Kidney tubule cell (primary cell): ENCODE data around the gene NEMP2.

Experiments
- DNase-seq: peaks from one replicate; pipeline ENCODE4 v3.0.0-alpha.2; 2018; ENCODE audit warnings: low spot score

NEMP2 gene

GRCh38 chr2:190534310-190535120, at the start of gene NEMP2:
NEMP2 (minus strand) TSS chr2:190534722; CDS start chr2:190534655, 67 bp downstream.
- peak; percentile 77 for DNase-seq

- DNase-seq: no peak
Measured at GRCh38 chr2:190583507-190584337, 49.2 kb upstream of the NEMP2 start.

- DNase-seq: no peak
Measured at GRCh38 chr2:190582736-190583506, 48.4 kb upstream of the NEMP2 start.

GRCh38 chr2:190582019-190582418, 47.5 kb upstream of the NEMP2 start:
- DNase-seq: no peak

- DNase-seq: no peak
Measured at GRCh38 chr2:190579915-190580846, 45.7 kb upstream of the NEMP2 start.

GRCh38 chr2:190579058-190579410, 44.5 kb upstream of the NEMP2 start:
- no peak for DNase-seq

- no peak for DNase-seq
Measured at GRCh38 chr2:190578158-190579057, 43.9 kb upstream of the NEMP2 start.

- no peak for DNase-seq
Measured at GRCh38 chr2:190576573-190576972, 42.1 kb upstream of the NEMP2 start.

GRCh38 chr2:190575263-190575662, 40.7 kb upstream of the NEMP2 start:
- DNase-seq: no peak

GRCh38 chr2:190574169-190574568, 39.6 kb upstream of the NEMP2 start:
- no peak for DNase-seq

GRCh38 chr2:190572246-190572645, 37.7 kb upstream of the NEMP2 start:
- peak; percentile 28 for DNase-seq

GRCh38 chr2:190571686-190572085, 37.2 kb upstream of the NEMP2 start:
- DNase-seq: peak; percentile 33

- no peak for DNase-seq
Measured at GRCh38 chr2:190570871-190571270, 36.3 kb upstream of the NEMP2 start.

GRCh38 chr2:190569994-190570755, 35.7 kb upstream of the NEMP2 start:
- no peak for DNase-seq

- no peak for DNase-seq
Measured at GRCh38 chr2:190564838-190565237, 30.3 kb upstream of the NEMP2 start.

- no peak for DNase-seq
Measured at GRCh38 chr2:190563646-190564045, 29.1 kb upstream of the NEMP2 start.

- DNase-seq: peak; percentile 30
Measured at GRCh38 chr2:190563109-190563508, 28.6 kb upstream of the NEMP2 start.

GRCh38 chr2:190562121-190562520, 27.6 kb upstream of the NEMP2 start:
- DNase-seq: no peak

GRCh38 chr2:190561094-190561493, 26.6 kb upstream of the NEMP2 start:
- DNase-seq: no peak
